Mammary epithelial cell (primary cell): ENCODE measurements around the gene RAD51B.

ENCODE experiments used
- EZH2 ChIP-seq: IDR thresholded peaks from 2 replicates; pipeline ENCODE4 v1.6.1; 2012; ENCODE audit warnings: low read length, inconsistent platforms, borderline replicate concordance
- TF ChIP-seq, protein P1 (sequence below), 2 donors: IDR thresholded peaks in 1 of 2; conservative IDR thresholded peaks in 1 of 2; 2 replicates each; pipeline ENCODE4 v1.5.1; 2011 to 2012; ENCODE audit warnings: inconsistent platforms in 2 of 2, low read length in 2 of 2, mild to moderate bottlenecking in 2 of 2, control low read depth in 1 of 2, low read depth in 1 of 2; ENCODE audit not compliant: insufficient read depth in 1 of 2; ENCODE audit errors: extremely low read depth in 1 of 2

GRCh38 chr14:68008491-68008890 lies 188.9 kb downstream of the RAD51B start:
- TF ChIP-seq, protein P1, sequence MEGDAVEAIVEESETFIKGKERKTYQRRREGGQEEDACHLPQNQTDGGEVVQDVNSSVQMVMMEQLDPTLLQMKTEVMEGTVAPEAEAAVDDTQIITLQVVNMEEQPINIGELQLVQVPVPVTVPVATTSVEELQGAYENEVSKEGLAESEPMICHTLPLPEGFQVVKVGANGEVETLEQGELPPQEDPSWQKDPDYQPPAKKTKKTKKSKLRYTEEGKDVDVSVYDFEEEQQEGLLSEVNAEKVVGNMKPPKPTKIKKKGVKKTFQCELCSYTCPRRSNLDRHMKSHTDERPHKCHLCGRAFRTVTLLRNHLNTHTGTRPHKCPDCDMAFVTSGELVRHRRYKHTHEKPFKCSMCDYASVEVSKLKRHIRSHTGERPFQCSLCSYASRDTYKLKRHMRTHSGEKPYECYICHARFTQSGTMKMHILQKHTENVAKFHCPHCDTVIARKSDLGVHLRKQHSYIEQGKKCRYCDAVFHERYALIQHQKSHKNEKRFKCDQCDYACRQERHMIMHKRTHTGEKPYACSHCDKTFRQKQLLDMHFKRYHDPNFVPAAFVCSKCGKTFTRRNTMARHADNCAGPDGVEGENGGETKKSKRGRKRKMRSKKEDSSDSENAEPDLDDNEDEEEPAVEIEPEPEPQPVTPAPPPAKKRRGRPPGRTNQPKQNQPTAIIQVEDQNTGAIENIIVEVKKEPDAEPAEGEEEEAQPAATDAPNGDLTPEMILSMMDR (conservative IDR thresholded peaks at IDR 0.05 in 1 of 2, IDR thresholded peaks at IDR 0.05 in 1 of 2; ENCODE audit: extremely low read depth in 1 of 2, insufficient read depth in 1 of 2, low read depth in 1 of 2, low read length in 2 of 2) = no peak
- TF ChIP-seq EZH2 = no peak
